Endothelial cell of umbilical vein (primary cell): ENCODE data around the gene SULT2B1. TPM values are rescaled to one million over a fixed set of nuclear protein-coding genes. Genes with fewer than 3 reads are reported as not detected.

Experiments used
- BruUV-seq: library from RNA; stranded (reverse); fragments of 400-500 nt; replicated peaks from 2 replicates; lab custom pipeline; 2021; lab: Mats Ljungman, UMichigan
- CTCF ChIA-PET: fragments of 300-600, 350-600 bp; sonication (Branson Sonifier 250); formaldehyde crosslinking; loops from one replicate; lab custom pipeline; 2021; ENCODE audit warnings: antibody characterized with exemption, inconsistent platforms; lab: Charles Lee
- POLR2A ChIA-PET: fragments of 300-600, 350-600 bp; sonication (Branson Sonifier 250); formaldehyde crosslinking; loops from one replicate; lab custom pipeline; 2021; ENCODE audit warnings: antibody characterized with exemption, inconsistent platforms; lab: Charles Lee
- DNase-seq: peaks from one replicate; pipeline ENCODE4 v3.0.0-alpha.2; 2011; ENCODE audit warnings: low read depth, low spot score
- FAIRE-seq: peaks from 2 replicates; lab custom pipeline; 2011; peaks lifted over from hg19 to GRCh38; lab: Jason Lieb, UNC
- H2AFZ ChIP-seq: 2 replicates; pipeline ENCODE4 v1.6.0; 2012; ENCODE audit warnings: low read depth, low read length, control low read depth, inconsistent platforms
- H3K27ac ChIP-seq: 2 replicates; pipeline ENCODE4 v1.5.1; 2011; ENCODE audit warnings: low read depth, mild to moderate bottlenecking, control low read depth, low read length, moderate library complexity; ENCODE audit not compliant: insufficient read depth
- H3K27me3 ChIP-seq, 2 experiments: 2 replicates each; pipeline versions ENCODE4 v1.6.0 to v1.6.1; 2011; ENCODE audit warnings: low read length in 2 of 2, mixed read lengths in 1 of 2; ENCODE audit not compliant: control insufficient read depth in 2 of 2, insufficient read depth in 2 of 2
- H3K36me3 ChIP-seq, 2 experiments: 2 replicates in 1 of 2; 3 replicates in 1 of 2; pipeline ENCODE4 v1.5.1; 2011; ENCODE audit warnings: low read length in 2 of 2, mild to moderate bottlenecking in 1 of 2, moderate library complexity in 1 of 2; ENCODE audit not compliant: control insufficient read depth in 2 of 2, insufficient read depth in 2 of 2; ENCODE audit errors: extremely low read depth in 1 of 2
- H3K4me1 ChIP-seq: 3 replicates; pipeline ENCODE4 v1.5.1; 2011; ENCODE audit warnings: mild to moderate bottlenecking, low read length; ENCODE audit not compliant: control insufficient read depth, insufficient read depth; ENCODE audit errors: extremely low read depth
- H3K4me2 ChIP-seq: 2 replicates; pipeline ENCODE4 v1.6.1; 2011; ENCODE audit warnings: low read length, control low read depth, mixed read lengths; ENCODE audit not compliant: insufficient read depth
- H3K4me3 ChIP-seq, 3 experiments: fragments of 200-600 bp in 1 of 3; sonication (generic), shearing (Covaris generic) in 1 of 3; replicated peaks in 1 of 3; 2 replicates each; pipeline ENCODE4 v1.5.1; 2011 to 2016; ENCODE audit warnings: control low read depth in 3 of 3, low read length in 3 of 3, mild to moderate bottlenecking in 2 of 3, inconsistent platforms in 1 of 3, low read depth in 1 of 3, moderate library complexity in 1 of 3; ENCODE audit not compliant: insufficient read depth in 1 of 3
- H3K79me2 ChIP-seq: 2 replicates; pipeline ENCODE4 v1.6.0; 2012; ENCODE audit warnings: low read length, inconsistent platforms; ENCODE audit not compliant: control insufficient read depth, insufficient read depth
- H3K9ac ChIP-seq: replicated peaks from 2 replicates; pipeline ENCODE3; 2011; ENCODE audit warnings: low read length, control low read depth; ENCODE audit not compliant: insufficient read depth; ENCODE audit errors: extremely low read depth
- H3K9me1 ChIP-seq: replicated peaks from 3 replicates; pipeline ENCODE4 v1.6.0; 2011; ENCODE audit warnings: mild to moderate bottlenecking, low read length; ENCODE audit not compliant: control insufficient read depth, insufficient read depth; ENCODE audit errors: extremely low read depth
- H3K9me3 ChIP-seq: replicated peaks from 2 replicates; pipeline ENCODE4 v1.5.1; 2012; ENCODE audit warnings: low read length, inconsistent platforms; ENCODE audit not compliant: control insufficient read depth, insufficient read depth
- H4K20me1 ChIP-seq: replicated peaks from 2 replicates; pipeline ENCODE3; 2011; ENCODE audit warnings: mild to moderate bottlenecking, low read length; ENCODE audit not compliant: control insufficient read depth, insufficient read depth; ENCODE audit errors: extremely low read depth
- CTCF ChIP-seq, 2 donors: IDR thresholded peaks; 1 replicate in 1 of 2; 2 replicates in 1 of 2; pipeline ENCODE4 v1.5.1; 2011; ENCODE audit warnings: low read length in 2 of 2, mild to moderate bottlenecking in 2 of 2, moderate library complexity in 2 of 2, control low read depth in 1 of 2, inconsistent platforms in 1 of 2, low read depth in 1 of 2; ENCODE audit not compliant: insufficient read depth in 1 of 2; ENCODE audit errors: extremely low read depth in 1 of 2
- EZH2 ChIP-seq: IDR thresholded peaks from 2 replicates; pipeline ENCODE4 v1.6.1; 2012; ENCODE audit warnings: borderline replicate concordance, low read depth, mild to moderate bottlenecking, moderate library complexity, low read length, inconsistent platforms; ENCODE audit not compliant: severe bottlenecking
- FOS ChIP-seq: IDR thresholded peaks from 2 replicates; pipeline ENCODE4 v1.6.1; 2011; ENCODE audit warnings: mild to moderate bottlenecking, low read length, moderate library complexity, borderline replicate concordance; ENCODE audit not compliant: insufficient read depth
- GATA2 ChIP-seq: IDR thresholded peaks from 2 replicates; pipeline ENCODE4 v1.7.0; 2011; ENCODE audit warnings: low read depth, mild to moderate bottlenecking, moderate library complexity, mixed read lengths, low read length; ENCODE audit not compliant: insufficient read length, insufficient read depth
- JUN ChIP-seq: IDR thresholded peaks from 2 replicates; pipeline ENCODE4 v1.6.1; 2011; ENCODE audit warnings: borderline replicate concordance, low read depth; ENCODE audit not compliant: insufficient read length, insufficient read depth
- MAX ChIP-seq: IDR thresholded peaks from 2 replicates; pipeline ENCODE4 v1.6.1; 2011; ENCODE audit not compliant: insufficient read depth, insufficient read length
- MYC ChIP-seq: IDR thresholded peaks from one replicate; pipeline ENCODE4 v1.6.1; 2011; ENCODE audit warnings: mild to moderate bottlenecking, low read depth, low read length
- POLR2A ChIP-seq: IDR thresholded peaks from 2 replicates; pipeline ENCODE4 v1.6.1; 2012; ENCODE audit warnings: low read depth, mild to moderate bottlenecking, control low read depth, low read length
- POLR2AphosphoS5 ChIP-seq: IDR thresholded peaks from 2 replicates; pipeline ENCODE4 v1.6.1; 2012; ENCODE audit warnings: low read depth, mild to moderate bottlenecking, control low read depth, low read length, moderate library complexity; ENCODE audit not compliant: insufficient read depth
- dilution Hi-C: fragments of 300-500 bp; cut with MboI; formaldehyde crosslinking; loops from one replicate; pipeline ENCODE4 v1.15.0; 2019; ENCODE audit warnings: low sequenced_read_pairs; ENCODE audit not compliant: extremely low pct_ligation_motif_present
- intact Hi-C: fragments of 100-400 bp; cut with micrococcal nuclease; formaldehyde crosslinking; loops from one replicate; pipeline ENCODE4 v1.10.0; 2022
- polyA plus RNA-seq, 4 experiments: library from polyadenylated mRNA; depleted of rRNA in 3 of 4; stranded (reverse) in 3 of 4; unstranded in 1 of 4; fragments of >200 nt; gene quantifications; 2 replicates each; pipeline versions ENCODE4 v1.2.1 to v1.2.3, GENCODE V29; 2011 to 2012; ENCODE audit warnings: missing spikeins in 1 of 4
- total RNA-seq: library from RNA; stranded (reverse); gene quantifications from 2 replicates; pipeline ENCODE4 v1.2.3, GENCODE V29; 2021

The SULT2B1 gene
- total and polyA plus RNA-seq, 2 donors (not counting 3 experiments of a cell fraction or from before 2014, with no cell fraction given) = not detected

- Histone ChIP-seq H3K79me2 (no peaks in the 10 kb centered on the region), H4K20me1 (no peaks in the 10 kb centered on the region), H3K9me3 (no peaks in the 10 kb centered on the region), H3K4me1 (peaks cover 19% of the 10 kb centered on the region), H3K4me3 (no peak overlapping the region), H3K9ac (no peak overlapping the region), H3K36me3 (no peaks in the 10 kb centered on the region), H2AFZ (no peak overlapping the region), H3K4me2 (no peak overlapping the region), H3K9me1 (no peaks in the 10 kb centered on the region), H3K27ac (no peak overlapping the region), H3K27me3 (peaks cover 5 to 13% of the 10 kb centered on the region in 2 experiments)
- ChIA-PET CTCF (no interaction called here), POLR2A (no interaction called here)
- FAIRE-seq (no peak), DNase-seq (no peak)
- TF ChIP-seq POLR2A = no peak
- no peak for TF ChIP-seq MAX
- no peak for TF ChIP-seq MYC
- TF ChIP-seq CTCF (IDR thresholded peaks at IDR 0.05; ENCODE audit: extremely low read depth in 1 of 2, insufficient read depth in 1 of 2, low read depth in 1 of 2, low read length in 2 of 2) = no peak
- no peak for TF ChIP-seq EZH2
- no peak for TF ChIP-seq GATA2
- TF ChIP-seq JUN = no peak
- no peak for TF ChIP-seq POLR2AphosphoS5
- TF ChIP-seq FOS = no peak
- dilution Hi-C loops = no loop called here
- BruUV-seq = no TSS peak
- intact Hi-C loops = loop anchor here (5.0 to 10.0 kb wide), 2 partner anchors 333 to 355 kb away; partner anchors contain the start of genes GYS1 and RUVBL2
These were observed 87.8 kb downstream of the SULT2B1 start for GRCh38 chr19:48639483-48640375.
